PFSK-1 (cell line): ENCODE results near the gene MACROD1.

Source experiments
- POLR2AphosphoS5 ChIP-seq: IDR thresholded peaks from 2 replicates; pipeline ENCODE4 v1.6.1; 2012; ENCODE audit warnings: low read depth, mild to moderate bottlenecking, control low read depth, low read length, moderate library complexity
- REST ChIP-seq, 2 experiments: IDR thresholded peaks; 2 replicates each; pipeline versions ENCODE4 v1.6.1 to v1.8.0; 2011 to 2012; ENCODE audit warnings: low read depth in 2 of 2, low read length in 2 of 2, control low read depth in 1 of 2, inconsistent platforms in 1 of 2, mild to moderate bottlenecking in 1 of 2, moderate library complexity in 1 of 2; ENCODE audit not compliant: insufficient read depth in 1 of 2

DNA sequence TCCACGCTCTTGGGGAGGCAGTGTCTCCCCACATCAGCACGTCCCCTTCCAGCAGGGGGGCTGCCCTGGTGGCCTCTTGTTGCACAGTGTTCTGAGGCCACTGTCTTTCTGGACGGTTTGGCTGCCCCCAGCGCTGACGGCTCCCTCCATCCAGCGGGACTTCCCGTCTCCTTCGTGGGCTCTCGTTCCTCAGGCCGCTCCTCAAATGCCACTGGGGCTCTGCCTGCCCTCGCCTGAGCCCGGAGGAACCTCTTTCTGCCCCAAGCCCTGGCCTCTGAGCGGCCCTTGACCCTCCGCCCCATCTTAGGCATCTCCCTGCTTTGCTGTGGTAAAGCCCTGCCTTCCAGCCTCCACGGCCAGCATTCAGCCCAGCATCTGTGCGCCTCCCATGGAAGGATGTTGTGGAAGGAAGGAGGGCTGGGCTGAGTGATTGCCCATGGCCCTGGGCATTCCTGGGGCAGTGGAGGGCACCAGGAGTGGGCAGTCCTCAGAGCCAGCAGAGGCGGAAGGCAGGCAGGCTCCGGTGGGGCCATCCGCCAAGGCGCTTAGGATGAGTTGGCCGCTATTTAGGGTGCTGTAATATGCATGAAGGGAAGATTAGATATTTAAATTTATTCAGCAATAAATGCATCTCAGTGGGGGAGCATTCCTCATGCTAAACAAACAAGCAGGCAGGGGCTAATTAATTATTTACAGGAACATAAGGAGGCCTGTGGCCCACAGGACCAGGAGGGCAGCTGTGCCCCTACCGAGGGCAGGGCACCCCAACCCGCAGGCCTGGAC is 161.9 kb downstream of the MACROD1 start:
- no peak for TF ChIP-seq POLR2AphosphoS5
- no peak for TF ChIP-seq REST (IDR thresholded peaks at IDR 0.05; ENCODE audit: insufficient read depth in 1 of 2, low read depth in 2 of 2, low read length in 2 of 2)
